GM19193 (cell line): ENCODE measurements around the gene MEX3A.

Experiments used
- POLR2A ChIP-seq: IDR thresholded peaks from 4 replicates; pipeline ENCODE4 v1.6.1; 2011; ENCODE audit not compliant: insufficient read depth, insufficient read length; ENCODE audit errors: extremely low read depth

Gene MEX3A

DNA sequence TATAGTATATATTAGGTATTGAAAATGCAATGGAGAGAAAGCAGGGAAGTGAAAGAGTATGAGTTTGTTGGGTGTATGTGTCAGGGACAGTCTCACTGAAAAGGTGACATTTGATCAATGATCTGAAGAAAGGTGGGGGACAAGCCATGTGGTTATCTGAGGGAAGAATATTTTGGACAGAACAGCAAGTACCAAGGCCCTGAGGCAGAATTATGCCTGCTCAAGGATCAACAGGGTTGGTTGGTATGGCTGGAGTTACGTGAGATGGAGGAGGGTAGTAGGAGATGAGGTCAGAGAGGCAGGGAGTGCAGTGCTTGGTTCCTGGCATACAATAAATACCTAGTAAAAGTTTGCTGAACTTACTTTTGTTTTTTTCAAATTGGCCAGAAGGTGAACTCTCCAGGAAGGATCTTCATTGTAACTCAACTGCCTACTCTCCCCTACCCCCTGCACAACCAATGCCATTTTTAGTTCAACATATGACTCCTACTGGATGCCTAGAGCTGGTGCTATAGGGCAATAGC is 25.9 kb downstream of the MEX3A start:
- TF ChIP-seq POLR2A = no peak

DNA sequence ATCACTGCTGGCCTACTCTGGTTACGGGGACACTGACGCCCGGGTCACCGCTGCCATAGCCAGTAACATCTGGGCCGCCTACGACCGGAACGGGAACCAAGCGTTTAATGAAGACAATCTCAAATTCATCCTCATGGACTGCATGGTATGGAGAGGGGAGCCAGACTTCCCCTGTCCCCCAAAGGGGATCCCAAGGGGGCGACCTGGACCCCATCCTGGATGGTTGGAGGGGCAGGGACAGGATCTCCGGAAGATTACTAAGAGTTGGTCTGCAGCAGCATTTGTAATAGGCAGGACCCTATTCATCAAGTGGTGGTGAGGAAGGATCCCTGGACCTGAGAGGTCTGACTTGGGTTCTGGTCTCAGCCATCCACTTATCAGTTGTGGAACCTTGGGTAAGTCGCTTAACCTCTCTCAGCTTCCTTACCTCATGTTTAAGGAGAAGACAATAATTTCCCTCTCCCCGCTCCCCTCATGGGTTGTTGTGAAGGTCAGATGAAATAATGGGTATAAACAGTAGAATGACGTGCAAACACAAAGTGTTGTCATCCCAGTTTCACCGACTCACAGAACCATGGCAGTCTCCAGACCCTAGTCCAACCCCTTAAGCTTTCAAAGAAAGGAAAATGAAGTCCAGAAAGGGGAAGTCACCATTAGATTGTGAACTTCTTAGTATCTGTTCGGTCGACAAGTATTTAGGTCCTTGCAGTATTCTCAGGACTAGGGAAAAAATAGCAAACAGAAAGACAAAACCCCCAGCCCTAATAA is 26.8 kb downstream of the MEX3A start:
- TF ChIP-seq POLR2A = no peak

DNA sequence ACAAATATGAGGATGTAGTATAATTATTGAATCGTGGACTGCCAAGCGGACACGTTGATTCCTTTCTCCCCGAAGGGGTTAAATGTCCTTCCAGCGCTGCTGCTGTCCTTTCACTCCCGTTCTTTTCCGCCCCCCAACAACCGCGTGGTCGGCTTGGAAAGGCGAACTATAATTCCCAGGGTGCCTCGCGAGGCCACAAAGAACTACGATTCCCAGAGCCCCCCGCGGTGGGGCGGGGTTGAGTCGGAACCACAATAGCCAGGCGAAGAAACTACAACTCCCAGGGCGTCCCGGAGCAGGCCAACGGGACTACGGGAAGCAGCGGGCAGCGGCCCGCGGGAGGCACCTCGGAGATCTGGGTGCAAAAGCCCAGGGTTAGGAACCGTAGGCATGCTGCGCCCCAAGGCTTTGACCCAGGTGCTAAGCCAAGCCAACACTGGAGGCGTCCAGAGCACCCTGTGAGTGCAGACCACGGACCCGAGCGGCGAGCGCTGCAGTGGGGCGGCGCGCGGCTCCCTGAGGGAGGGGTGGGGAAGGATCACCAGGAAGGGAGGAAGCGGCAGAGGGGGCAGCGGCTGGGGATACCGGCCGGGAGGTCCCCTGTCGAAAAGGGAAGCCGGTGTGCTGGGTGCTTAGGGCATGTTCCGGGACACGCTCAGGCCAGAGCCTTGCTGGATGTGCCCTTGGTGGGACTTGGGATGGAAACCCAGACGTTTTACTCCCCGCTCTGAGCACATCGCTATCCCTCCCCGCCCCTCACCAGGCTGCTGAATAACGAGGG is 27.6 kb downstream of the MEX3A start, which contains the start of gene LAMTOR2:
Gene LAMTOR2 (plus strand): TSS at position 283 of the 781 bp plus-strand sequence. CDS start 108 bp downstream, at position 391.
- TF ChIP-seq POLR2A = peak; percentile 63

DNA sequence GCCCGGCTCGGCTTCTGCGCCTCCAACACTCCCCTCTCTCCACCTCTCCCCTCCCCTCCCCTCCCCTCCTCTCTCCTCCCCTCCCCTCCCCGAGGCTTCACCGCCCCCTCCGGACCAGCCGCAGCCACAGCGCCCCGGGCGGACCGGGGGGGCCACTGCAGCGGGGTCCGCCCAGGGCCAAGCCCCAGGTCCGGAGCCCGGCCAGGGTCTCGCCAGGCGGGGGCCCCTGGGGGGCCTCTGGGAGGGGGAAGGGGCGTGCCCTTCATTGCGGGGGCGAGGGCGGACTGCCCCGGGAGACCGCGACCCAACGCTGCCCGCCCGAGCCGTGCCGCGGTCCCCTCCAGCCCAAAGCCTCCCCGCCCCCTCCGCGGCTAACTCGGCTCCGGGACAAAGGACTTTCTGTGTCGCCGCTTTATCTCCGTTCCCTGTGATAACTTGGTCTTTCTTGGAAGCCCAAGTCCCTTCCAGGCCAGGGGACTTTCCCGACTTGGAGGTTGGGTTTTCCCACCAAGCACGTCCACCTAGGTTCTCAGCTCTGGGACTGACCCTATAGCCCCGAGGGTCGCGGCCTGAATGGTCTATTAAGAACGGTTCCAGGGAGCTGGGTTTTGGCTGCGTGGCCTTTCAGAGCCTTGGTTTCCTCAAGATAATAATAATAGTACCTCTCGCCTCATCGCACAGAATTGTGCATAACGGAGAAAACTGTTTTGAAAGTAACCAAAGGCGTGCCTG is 28.3 kb downstream of the MEX3A start, which contains the start of gene UBQLN4:
Gene UBQLN4 (minus strand): TSS at position 31 of the 732 bp plus-strand sequence. CDS start 97 bp downstream, outside the sequence.
- TF ChIP-seq POLR2A = peak; percentile 31

DNA sequence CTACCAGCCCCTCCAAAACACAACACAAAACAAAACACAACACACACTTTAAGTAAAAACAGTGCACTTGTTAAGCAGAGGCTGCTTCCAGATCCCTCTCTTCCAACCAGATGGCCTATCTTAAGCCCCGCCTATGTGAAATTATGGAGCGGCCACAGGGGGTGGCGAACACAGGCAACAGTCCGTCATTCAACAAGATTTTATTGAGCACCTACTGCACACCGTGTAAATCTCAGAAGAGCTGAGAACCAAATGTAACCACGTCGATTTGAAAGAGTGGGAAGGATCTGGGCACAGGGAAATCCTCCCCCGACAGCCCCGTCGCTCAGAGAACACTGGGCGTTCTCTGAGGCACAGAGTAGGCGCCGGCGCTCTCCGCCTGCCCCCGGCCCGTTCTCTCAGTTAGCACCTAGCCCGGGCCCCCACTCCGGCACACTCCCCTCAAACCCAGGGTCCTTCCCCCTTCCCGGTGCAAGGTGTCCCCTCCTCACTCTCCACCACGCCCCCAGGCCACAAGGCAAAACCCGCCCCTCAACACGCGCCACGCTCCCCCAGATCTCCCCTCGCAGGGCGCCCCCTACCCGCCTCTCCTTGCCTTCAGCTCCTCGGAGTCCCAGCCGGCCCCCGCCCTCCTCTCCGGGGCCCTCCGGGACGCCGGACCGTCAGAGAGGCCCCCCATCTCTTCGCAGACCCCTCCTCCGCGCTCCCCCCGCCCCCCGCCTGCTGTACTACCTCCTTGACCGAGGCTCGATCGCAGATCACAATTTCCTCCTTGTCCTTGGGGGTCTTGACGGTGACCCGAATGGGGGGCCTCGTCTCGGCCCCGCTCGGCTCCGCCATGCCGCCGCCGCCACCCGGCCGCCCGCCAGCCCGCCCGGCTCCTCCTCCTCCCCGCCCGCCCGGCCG is 29.1 kb downstream of the MEX3A start:
- TF ChIP-seq POLR2A = no peak

DNA sequence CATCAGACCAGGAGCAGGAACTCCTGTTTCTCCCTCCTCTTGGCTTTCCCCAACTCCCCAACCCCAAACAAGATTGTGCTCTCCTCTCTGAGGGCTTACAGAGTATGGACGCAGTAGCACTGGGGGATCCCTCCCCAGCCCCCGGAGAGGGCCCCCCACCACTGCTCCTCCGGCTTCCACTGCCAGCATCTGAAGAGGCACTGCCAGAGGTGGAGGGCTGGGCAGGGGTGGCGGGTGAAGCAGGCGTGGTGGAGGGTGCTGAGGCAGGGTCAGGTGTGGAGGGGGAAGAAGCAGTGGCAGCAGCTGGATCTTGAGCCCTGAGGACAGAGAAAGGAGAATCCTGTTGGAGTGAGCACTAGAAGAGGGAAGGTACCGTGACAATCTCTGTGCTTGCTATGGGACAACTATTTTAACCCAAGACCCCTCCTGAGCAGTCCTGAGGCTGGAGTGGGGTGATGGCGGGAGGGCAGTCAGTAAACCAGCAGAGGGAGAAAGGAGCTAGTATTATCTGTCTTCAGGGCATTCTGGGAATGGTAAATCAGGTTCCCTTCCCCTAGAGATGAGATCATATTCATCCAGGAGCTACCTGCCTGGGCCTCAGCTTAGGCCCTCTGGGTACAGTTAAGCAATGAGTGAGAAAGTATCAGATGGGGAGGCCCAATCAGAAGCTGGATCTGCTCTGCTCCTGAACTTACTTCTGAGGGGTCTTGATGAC is 31.1 kb downstream of the MEX3A start:
- no peak for TF ChIP-seq POLR2A

DNA sequence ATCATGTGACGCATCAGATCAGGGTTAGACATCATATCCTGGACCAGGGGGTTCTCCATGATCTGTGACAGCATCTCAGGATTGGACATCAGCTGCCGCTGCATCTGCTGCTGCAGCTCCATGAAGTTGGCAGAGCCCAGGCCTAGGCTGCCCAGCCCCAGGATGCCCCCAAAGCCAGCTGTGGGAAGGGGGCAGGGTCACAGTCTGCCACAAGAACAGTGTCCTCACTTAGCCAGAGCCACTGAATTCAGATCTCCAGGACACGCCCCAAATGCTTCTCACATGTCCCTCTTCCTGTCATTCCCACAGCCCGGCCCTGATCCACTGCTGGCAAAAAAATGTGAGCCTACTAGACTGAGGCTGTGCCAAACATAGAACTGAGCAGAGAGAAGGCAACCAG is 31.9 kb downstream of the MEX3A start:
- TF ChIP-seq POLR2A = no peak

DNA sequence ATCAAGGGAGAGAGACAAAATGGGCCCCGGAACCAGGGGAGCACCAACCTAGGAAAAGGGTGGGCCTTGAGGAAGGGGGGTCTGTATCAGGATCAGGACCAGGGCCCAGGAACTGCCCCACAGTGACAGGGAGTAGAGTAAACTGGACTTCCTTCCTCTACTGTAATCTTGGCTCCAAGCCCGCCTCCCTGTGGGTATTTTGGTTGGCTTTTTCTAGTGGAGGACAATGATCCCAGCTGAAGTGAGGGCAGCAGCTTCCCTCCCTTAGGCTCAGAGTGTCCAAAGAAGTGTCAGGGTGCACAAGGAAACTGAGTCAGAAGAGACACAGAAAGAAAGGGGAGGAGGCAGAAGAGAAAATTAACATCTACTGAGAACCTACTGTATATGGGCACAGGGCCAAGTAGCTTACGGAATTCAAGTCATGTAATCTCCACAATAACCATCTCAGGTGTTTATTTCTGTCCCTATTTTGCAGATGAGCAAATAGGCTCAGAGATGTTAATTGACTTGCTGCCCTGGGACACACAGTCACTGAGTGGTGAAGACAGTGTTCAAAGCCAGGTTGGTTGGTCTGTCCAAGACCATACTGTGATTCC is 33.5 kb downstream of the MEX3A start:
- no peak for TF ChIP-seq POLR2A

DNA sequence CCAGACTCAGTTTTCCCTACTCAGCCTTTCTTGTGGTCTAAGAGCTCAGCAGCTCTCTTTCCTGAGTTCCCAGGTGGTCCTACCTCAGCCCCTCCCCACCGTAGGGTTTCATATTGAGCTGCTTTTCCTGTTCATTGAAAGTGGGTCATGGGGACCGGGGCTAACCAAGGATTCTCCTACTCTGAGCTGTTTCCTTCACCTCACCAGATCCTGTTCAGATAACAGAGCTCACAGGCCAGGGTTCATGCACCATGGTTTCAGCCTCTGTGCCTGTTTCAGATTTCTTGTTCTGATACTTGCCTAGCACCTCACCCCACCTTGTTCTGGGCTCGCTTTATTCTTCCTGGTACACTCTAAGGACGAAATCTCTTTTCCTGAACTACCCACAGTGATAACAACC is 37.2 kb downstream of the MEX3A start:
- no peak for TF ChIP-seq POLR2A

DNA sequence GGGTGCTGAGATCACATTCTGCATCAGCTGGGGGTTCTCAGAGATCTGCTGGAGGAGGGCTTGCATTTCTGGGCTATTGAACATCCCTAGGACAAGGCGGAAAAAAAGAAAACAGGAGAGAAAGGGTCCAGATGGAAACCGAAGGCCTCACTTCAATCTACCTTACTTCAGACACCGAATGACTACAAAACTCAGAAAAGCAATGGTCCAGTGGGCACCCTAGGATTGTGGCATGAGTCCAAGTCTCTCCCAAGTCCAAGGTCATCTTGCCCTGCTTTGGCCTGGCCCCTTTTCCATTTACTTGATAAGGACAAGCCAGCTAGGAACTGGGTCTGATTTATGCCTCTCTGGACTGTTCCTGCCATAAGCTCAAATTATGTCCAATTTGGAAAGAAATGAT is 39.4 kb downstream of the MEX3A start:
- TF ChIP-seq POLR2A = no peak

DNA sequence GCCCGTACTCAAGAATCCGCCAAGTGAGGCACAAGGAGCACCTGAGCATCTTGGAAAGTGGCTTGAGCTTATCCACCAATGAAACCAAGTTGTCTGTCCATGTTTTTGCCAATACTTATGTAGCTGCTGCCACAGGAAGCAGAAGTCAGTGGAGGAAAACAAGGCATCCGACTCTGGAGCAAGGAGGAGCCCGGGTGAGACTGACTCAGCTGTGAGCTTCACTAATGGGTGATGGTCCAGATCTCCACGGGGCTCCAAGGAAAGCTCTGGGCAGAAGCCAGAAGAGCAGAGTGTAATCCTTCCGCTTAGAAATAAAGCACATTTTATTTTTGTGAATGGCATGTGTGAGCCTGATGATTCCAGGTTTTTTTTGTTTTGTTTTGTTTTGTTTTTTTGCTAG is 49.3 kb downstream of the MEX3A start:
- no peak for TF ChIP-seq POLR2A

DNA sequence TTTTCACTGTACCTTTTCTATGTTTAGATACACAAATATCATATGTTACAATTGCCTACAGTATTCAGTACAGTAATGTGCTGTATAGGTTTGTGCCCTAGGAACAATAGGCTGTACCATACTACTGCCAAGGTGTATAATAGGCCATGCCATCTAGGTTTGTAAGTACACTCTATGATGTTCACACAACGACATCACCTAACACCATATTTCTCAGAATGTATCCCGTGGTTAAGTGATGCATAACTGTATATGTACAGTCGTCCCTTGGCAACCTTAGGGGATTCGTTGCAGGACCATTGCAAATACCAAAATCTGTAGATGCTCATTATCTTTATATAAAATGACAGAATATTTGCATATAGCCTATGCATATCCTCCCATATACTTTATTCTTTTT is 55.7 kb downstream of the MEX3A start:
- TF ChIP-seq POLR2A = no peak

DNA sequence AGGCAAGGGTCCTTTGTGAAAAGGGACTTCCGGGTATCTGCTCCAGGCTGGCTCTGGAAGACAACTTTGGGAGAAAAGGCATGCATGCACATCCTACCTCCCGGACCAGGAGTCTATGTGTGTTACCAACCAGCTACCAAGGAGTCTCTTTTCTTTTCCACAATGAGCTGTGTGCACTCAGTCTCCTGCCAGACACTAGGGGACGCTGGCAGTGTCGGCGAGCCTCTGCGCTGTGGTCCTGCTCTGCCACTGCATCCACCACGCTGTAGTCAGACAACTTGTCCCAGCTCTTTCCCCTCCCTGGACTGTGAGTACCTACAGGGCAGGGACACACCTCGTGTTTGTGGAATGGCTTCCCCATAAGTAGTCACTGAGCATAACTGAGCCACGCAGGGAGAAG is 56.4 kb downstream of the MEX3A start:
- no peak for TF ChIP-seq POLR2A
